Lung (tissue), 12 donors: ENCODE results near the gene DCP1A. TPM values are rescaled to one million over a fixed set of nuclear protein-coding genes. Genes with fewer than 3 reads are reported as not detected.
"Not testable (repeated sequence)": the region's sequence is repeated elsewhere in the genome, so short reads cannot be mapped to it uniquely, and the experiment has no call there.

ENCODE experiments used
- ATAC-seq: fragments of 200-7000 bp; cut with Tn5 transposase; one replicate; pipeline ENCODE4 v1.9.1; 2020; ENCODE audit warnings: moderate number of reproducible peaks; ENCODE audit not compliant: insufficient read depth, low FRiP score
- DNase-seq, 3 donors: peaks; one replicate each; pipeline ENCODE4 v3.0.0-alpha.2; 2013 to 2017
- H3K27ac ChIP-seq, 2 donors: one replicate each; pipeline ENCODE4 v1.5.1; 2013; ENCODE audit warnings: mild to moderate bottlenecking in 2 of 2, moderate library complexity in 2 of 2, control low read depth in 1 of 2, inconsistent platforms in 1 of 2, low read depth in 1 of 2, low read length in 1 of 2
- H3K27me3 ChIP-seq, 3 donors: one replicate each; pipeline ENCODE4 v1.5.1; 2013; ENCODE audit warnings: low read length in 2 of 3; ENCODE audit not compliant: control insufficient read depth in 3 of 3, insufficient read depth in 3 of 3
- H3K36me3 ChIP-seq, 4 donors: one replicate each; pipeline ENCODE4 v1.5.1; 2013; ENCODE audit warnings: low read length in 4 of 4, mild to moderate bottlenecking in 1 of 4, moderate library complexity in 1 of 4; ENCODE audit not compliant: control insufficient read depth in 4 of 4, insufficient read depth in 4 of 4
- H3K4me1 ChIP-seq, 5 donors: one replicate each; pipeline ENCODE4 v1.5.1; 2013; ENCODE audit warnings: low read length in 5 of 5, mild to moderate bottlenecking in 2 of 5, moderate library complexity in 1 of 5; ENCODE audit not compliant: control insufficient read depth in 5 of 5, insufficient read depth in 5 of 5
- H3K4me3 ChIP-seq: one replicate; pipeline ENCODE4 v1.5.1; 2013; ENCODE audit warnings: mild to moderate bottlenecking, control low read depth, moderate library complexity
- H3K9ac ChIP-seq, 2 donors: one replicate each; pipeline ENCODE4 v1.5.1; 2013; ENCODE audit warnings: low read length in 2 of 2, control low read depth in 1 of 2; ENCODE audit not compliant: insufficient read depth in 1 of 2
- H3K9me3 ChIP-seq, 4 donors: one replicate each; pipeline ENCODE4 v1.5.1; 2013; ENCODE audit warnings: low read length in 3 of 4, mild to moderate bottlenecking in 1 of 4, moderate library complexity in 1 of 4; ENCODE audit not compliant: control insufficient read depth in 4 of 4, insufficient read depth in 3 of 4
- CTCF ChIP-seq: IDR thresholded peaks from 2 replicates; pipeline ENCODE4 v1.5.1; 2012; ENCODE audit warnings: mild to moderate bottlenecking; ENCODE audit errors: control extremely low read depth, extremely low read depth
- WGBS, 2 donors: extraction: QIAGEN DNeasy Blood & Tissue Kit; methylation state at CpG; one replicate each; pipeline ENCODE4 v1.1.7; 2013; 5-methylcytosine and 5-hydroxymethylcytosine counted together
- polyA plus RNA-seq, 2 donors: library from polyadenylated mRNA; stranded (reverse); fragments of 200-250 nt; gene quantifications; one replicate each; pipeline ENCODE4 v1.2.1, GENCODE V29; 2013
- total RNA-seq, 2 donors: library from RNA; depleted of rRNA in 1 of 2; stranded (reverse); fragments of >200 nt in 1 of 2; gene quantifications; one replicate each; pipeline ENCODE4 v1.2.1, GENCODE V29; 2014 to 2021
- donor health status: control.
- donor health status: control.
- donor health status: Bipolar disorder and iron deficiency.
- donor health status: healthy.
- donor health status: DM: yes; HTN: yes; CAD: no.

The DCP1A gene
- total and polyA plus RNA-seq, 4 donors, result 5.9 to 29.3 (median 14.9) TPM

GRCh38 chr3:53274938-53275605, 72.3 kb downstream of the DCP1A start:
- no peak overlapping the region for H3K9ac ChIP-seq
- H3K27me3 ChIP-seq, result no peaks in the 10 kb centered on the region
- 30 to 39% methylated on average over 5 of the region's 5 CpGs for WGBS, 2 donors
- DNase-seq (peak; percentile 40 to 71 (median 57)), ATAC-seq (no peak)
- no peaks in the 10 kb centered on the region for H3K9me3 ChIP-seq
- H3K4me1 ChIP-seq, result peaks cover 0 to 15% (median 11%) of the 10 kb centered on the region in 5 donors
- no peaks in the 10 kb centered on the region for H3K36me3 ChIP-seq
- H3K27ac ChIP-seq, result peak overlapping the region in 1 of 2 donors; percentile 73
- TF ChIP-seq CTCF, result no peak
- H3K4me3 ChIP-seq, result no peak overlapping the region

GRCh38 chr3:53273146-53273670, 74.1 kb downstream of the DCP1A start:
- DNase-seq (no peak), ATAC-seq (no peak)
- TF ChIP-seq CTCF, result no peak

GRCh38 chr3:53269888-53270880, 77.2 kb downstream of the DCP1A start:
- 14 to 29% methylated on average over 12 of the region's 12 CpGs for WGBS, 2 donors
- DNase-seq (peak; percentile 74 to 88 (median 77)), ATAC-seq (peak; percentile 89)
- no peaks in the 10 kb centered on the region for H3K9me3 ChIP-seq
- H3K4me1 ChIP-seq, result peaks cover 0 to 10% (median 8%) of the 10 kb centered on the region in 5 donors
- peak overlapping the region; percentile 65 to 95 for H3K27ac ChIP-seq
- H3K36me3 ChIP-seq, result no peaks in the 10 kb centered on the region
- H3K4me3 ChIP-seq, result no peak overlapping the region
- no peak overlapping the region for H3K9ac ChIP-seq
- no peak for TF ChIP-seq CTCF
- H3K27me3 ChIP-seq, result no peaks in the 10 kb centered on the region

More at GRCh38 chr3:53273146-53273670, 74.1 kb downstream of the DCP1A start:
- H3K4me1 ChIP-seq, result peaks cover 0 to 19% (median 12%) of the 10 kb centered on the region in 5 donors
- no peak overlapping the region for H3K4me3 ChIP-seq
- no peaks in the 10 kb centered on the region for H3K27me3 ChIP-seq
- H3K27ac ChIP-seq, result peak overlapping the region in 1 of 2 donors; percentile 41
- no peak overlapping the region for H3K9ac ChIP-seq
- H3K36me3 ChIP-seq, result no peaks in the 10 kb centered on the region
- H3K9me3 ChIP-seq, result no peaks in the 10 kb centered on the region
- WGBS, 2 donors, result 71 to 84% methylated on average over 10 of the region's 10 CpGs

GRCh38 chr3:53269193-53269592, 78.2 kb downstream of the DCP1A start:
- peak overlapping the region; percentile 65 to 95 for H3K27ac ChIP-seq

More at GRCh38 chr3:53269193-53269592, 78.2 kb downstream of the DCP1A start:
- H3K9me3 ChIP-seq, H3K4me3 ChIP-seq, ATAC-seq, DNase-seq, H3K27me3 ChIP-seq, H3K4me1 ChIP-seq, H3K9ac ChIP-seq, H3K36me3 ChIP-seq: not testable (repeated sequence)
- whole genome bisulfite sequencing, 2 donors, result 89 to 93% methylated on average over 11 of the region's 11 CpGs
